Keratinocyte (primary cell): ENCODE measurements around the gene ARHGAP8.

Source experiments
- CTCF ChIP-seq, 3 experiments: IDR thresholded peaks in 1 of 3; conservative IDR thresholded peaks in 1 of 3; optimal IDR thresholded peaks in 1 of 3; 2 replicates in 2 of 3; 3 replicates in 1 of 3; pipeline versions ENCODE3 to v1.5.1; 2011; ENCODE audit warnings: low read length in 3 of 3, mild to moderate bottlenecking in 3 of 3, moderate library complexity in 2 of 3, control low read depth in 1 of 3, inconsistent platforms in 1 of 3; ENCODE audit not compliant: insufficient read depth in 2 of 3; ENCODE audit errors: extremely low read depth in 1 of 3
- EZH2 ChIP-seq: IDR thresholded peaks from one replicate; pipeline ENCODE4 v1.6.1; 2012; ENCODE audit warnings: inconsistent platforms, mild to moderate bottlenecking, low read length, moderate library complexity

GRCh38 chr22:44728761-44729324 is 23.5 kb upstream of the ARHGAP8 start:
- TF ChIP-seq CTCF (optimal IDR thresholded peaks at IDR 0.05 in 1 of 3, IDR thresholded peaks at IDR 0.05 in 1 of 3, conservative IDR thresholded peaks at IDR 0.05 in 1 of 3; ENCODE audit: extremely low read depth in 1 of 3, insufficient read depth in 2 of 3, low read length in 3 of 3), result no peak
- no peak for TF ChIP-seq EZH2
